GM21825 (cell line): ENCODE results near the gene OBSL1.

Experiments used
- ATAC-seq: cut with Tn5 transposase; IDR thresholded peaks from one replicate; pipeline ENCODE4 v1.9.1; 2021; ENCODE audit warnings: mild to moderate bottlenecking, moderate library complexity; ENCODE audit not compliant: unreplicated experiment

OBSL1 gene

DNA sequence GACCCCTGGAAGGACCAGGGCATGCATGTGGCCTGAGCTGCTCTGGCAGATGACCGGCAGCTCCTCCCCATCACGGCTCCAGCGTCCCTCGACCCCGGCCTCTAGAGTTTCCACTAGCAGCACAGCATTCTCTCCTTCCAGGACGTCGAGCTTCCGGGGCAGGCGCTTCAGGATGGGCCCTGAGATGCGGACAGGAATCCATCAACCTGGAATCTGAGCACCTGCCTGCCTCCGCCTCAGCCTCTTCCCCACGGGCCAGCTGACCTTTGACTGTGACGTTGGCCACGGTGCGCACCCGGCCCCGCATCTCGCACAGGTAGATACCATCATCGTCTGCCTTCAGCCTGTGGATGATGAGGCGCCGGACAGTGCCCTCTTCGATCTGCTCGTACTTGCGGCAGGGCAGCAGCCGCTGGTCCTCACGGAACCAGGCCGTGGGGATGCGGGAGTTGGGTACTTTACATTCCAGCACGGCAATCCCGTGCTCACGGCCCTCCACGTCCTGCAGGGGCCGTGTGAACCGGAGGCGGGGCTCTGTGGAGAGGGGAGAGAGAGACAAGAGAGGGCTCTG, 3.5 kb downstream of the OBSL1 start:
- ATAC-seq, result no peak

- no peak for ATAC-seq
Observed at GRCh38 chr2:219567131-219567530, 4.2 kb downstream of the OBSL1 start.

GRCh38 chr2:219566640-219567039, 4.7 kb downstream of the OBSL1 start:
- ATAC-seq, result no peak

DNA sequence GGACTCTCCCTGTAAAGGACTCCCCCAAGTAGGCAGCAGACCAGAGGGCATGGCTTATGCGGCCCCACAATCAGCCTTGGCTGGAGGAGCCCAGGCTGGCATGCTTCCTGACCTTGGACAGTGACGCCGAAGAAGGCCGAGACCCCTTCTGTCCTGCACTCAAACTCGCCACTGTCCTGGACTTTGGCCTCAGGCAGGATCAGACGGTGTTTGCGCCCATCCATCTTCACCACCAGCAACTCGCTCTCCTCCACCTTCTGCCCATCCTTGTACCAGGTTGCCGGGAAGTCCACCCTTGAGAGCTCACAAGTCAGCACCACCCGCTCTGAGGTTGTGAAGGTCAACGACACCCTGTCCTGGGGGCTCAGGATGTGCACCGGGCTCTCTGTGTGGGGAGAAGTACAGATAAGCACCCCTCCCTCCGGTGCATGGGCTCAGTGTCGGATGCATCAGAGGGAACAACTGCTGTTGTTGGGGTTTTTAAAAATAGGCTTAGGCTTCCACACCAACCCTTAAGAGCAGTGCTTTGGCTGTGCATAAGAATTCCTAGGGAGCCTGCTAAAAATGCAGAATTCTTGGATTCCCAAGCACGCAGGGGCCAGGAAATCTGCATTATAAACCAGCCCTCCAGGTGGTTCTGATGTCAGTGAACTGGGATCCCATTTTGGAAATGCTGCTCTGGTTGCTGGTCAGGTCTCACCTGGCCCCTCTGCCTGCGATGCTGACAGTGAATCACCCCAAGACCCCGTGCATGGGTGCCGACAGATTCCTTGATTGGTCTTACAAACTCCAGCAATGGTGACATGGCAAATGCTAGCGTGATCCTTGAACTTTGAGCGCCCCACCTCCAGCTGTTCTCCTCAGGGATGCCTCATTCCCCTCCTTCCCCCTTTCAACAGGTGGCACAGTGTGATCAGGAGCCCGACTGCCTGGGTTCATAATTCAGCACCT, 5.9 kb downstream of the OBSL1 start:
- no peak for ATAC-seq

DNA sequence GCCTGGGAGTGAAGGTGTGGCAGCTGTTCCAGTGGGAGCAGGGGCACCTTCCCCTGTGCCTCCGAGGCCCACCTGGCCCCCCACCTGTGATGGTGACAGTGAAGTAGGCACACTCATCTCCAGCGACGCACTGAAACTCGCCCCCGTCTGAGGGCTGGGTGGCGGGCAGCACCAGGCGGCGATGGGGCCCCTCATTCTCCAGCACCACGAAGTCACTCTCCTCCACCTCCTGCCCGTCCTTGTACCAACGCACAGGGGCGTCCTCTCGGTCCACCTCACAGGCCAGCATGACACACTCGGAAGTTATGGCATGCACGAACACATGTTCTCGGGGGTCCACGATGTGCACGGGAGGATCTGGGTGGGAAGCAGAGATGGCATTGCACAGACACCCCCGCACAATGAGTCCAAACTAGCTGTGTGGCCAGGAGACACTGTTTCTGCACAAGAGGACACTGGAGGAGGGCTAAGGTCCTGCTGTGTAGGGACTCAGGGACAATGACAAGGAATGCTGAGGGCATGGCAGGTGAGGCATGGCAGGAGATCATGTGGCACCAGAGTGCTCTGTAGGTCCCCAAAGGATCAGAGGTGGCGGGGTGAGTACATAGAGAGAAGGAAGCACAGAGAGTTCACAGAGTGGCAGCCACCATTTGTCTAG, 7.9 kb downstream of the OBSL1 start:
- ATAC-seq, result no peak

GRCh38 chr2:219562049-219563020, 9.0 kb downstream of the OBSL1 start:
- no peak for ATAC-seq

- ATAC-seq, result no peak
Observed at GRCh38 chr2:219561179-219562048, 9.9 kb downstream of the OBSL1 start.

DNA sequence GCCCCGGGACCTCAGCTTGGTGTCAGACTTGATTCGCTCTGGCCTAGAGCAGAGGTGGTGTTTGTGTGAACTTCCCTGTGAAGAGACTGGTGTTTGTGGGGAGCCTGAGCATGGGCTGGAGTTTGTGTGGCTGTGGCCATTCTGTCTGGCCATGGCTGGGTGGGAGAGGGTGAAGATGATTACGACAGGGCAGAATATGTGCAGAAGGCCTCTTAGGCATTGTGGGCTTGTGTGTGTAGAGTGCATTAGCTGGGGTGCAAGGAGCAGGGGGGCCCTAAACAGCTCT, 10.5 kb downstream of the OBSL1 start:
- ATAC-seq, result no peak

- no peak for ATAC-seq
Observed at GRCh38 chr2:219560037-219560892, 11.1 kb downstream of the OBSL1 start.

DNA sequence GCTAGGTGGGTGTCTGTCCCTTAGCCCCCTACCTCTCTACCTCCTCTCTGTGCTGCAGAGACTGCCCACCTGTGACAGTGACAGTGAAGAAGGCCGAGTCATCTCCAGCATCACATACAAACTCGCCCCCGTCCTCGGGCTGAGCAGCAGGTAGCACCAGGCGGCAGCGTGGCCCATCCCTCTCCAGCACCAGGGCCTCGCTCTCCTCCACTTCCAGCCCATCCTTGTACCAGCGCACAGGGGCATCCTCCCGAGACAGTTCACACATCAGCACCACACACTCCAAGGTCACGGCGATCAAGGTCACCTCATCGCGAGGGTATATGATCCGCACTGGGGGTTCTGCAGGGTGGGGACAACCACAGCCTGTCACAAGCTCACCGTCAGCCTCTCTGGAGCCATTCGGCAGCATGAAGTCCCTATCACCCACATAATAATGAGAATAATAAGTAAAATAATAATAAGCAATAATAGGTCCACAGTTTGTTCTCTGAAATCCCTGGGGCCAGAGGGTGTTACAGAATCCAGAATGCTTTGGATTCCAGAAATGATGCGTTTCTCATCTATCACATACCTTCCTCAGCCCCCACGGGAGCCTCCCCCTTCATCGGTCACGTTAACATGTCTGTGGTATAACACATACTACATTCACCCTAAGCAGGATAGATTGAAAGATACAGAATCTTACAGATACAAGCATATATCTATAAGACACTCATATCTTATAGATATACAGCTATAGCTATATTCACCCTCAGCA, 12.0 kb downstream of the OBSL1 start:
- no peak for ATAC-seq

DNA sequence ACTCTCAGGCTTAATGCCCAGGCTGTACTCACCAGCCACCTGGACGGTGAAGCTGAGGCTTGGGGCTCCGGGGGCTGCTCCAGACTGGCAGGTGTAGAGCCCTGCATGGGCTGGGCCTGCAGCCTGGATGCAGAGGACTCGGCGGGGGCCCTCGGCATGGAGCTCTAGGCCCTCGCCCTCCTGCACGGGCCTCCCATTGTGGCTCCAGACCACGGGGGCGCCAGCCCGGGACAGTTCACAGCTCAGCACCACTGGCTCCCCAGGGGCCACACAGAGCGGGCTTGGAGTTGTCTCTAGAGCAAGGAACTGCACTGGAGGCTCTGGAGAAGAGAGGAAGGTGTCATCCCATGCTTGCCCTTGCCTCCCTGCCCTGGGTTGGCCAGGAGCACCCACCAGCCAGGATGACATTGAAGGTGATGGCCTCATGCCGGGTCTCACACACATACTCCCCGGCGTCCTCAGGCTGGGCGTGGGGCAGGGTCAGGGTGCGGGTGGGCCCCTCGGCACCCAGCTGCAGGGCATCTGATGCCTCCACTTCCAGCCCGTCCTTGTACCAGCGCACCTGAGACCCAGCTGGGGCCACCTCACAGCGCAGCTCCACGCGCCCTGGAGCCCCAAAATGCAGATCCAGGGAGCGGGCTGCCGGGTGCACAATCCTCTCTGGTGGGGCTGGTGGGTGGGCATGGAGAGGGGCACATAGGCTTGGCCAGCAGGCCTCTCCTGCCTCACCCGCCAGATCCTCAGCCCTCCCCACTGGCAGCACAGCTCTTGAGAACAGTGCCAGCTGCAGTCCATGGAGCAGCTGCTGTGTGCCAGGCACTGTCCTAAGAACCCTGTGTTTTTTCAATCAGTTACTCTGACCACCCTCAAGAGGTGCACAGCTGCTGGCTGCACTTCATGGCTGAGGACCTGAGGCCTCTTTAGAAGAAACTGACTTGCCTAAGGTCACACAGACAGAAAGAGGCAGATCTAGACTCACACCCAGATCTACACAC, 13.3 kb downstream of the OBSL1 start:
- no peak for ATAC-seq

DNA sequence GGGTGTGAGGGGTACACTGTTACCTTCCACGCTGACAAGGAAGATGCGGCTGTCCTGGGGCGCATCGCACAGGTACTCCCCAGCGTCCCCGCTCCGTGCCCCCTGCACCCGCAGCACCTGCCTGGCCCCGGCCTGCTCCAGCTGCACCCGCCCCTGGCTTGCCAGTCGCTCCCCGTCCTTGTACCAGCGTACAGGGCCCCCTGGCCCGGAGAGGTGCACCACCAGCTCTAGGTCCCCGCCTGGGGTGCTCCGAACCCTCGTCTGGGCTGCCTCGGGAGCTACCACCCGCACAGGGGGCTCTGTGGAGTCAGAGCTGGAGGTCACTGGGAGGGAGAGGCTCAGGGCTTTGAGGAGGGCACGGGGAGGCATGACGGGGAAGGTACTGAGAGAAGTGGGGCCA, 14.0 kb downstream of the OBSL1 start:
- ATAC-seq, result no peak

DNA sequence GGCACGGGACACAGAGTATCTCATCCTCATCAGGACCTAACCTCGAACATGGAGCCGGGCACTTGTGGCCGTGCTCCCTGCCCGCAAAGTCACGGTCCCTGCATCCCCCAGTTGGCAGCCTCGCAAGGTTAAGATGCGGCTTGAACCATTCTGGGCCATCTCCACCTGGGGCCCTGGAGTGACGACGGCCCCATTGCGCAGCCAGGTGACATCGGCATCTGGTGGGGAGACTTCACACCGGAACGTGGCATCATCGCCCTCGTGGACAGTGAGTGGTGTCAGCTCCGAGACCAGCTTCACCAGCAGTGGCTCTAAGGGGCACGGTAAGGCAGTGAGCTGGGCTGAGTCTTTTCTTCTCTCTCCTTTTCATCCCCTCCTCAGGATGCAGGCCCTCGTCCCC, 14.9 kb downstream of the OBSL1 start:
- no peak for ATAC-seq

- ATAC-seq, result no peak
Observed at GRCh38 chr2:219555956-219556355, 15.4 kb downstream of the OBSL1 start.

DNA sequence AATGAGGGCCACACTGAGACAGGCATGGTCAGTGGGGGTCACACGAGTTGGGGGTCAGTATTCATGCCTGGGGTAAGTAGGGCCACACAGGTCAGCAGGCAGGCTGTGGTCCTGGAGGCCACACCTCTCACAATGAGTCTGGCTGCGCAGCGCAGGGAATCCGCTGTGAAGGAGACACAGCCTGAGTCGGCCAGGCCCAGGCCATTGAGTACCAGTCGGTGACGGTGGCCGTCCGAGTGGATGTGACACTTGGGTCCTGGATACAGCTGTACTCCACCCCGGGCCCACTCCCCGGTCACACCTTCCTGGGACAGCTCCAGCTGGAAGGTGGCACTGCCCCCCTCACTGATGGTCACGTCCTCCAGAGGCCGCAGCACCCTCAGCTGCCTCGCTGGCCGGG, 17.0 kb downstream of the OBSL1 start:
- ATAC-seq, result no peak

DNA sequence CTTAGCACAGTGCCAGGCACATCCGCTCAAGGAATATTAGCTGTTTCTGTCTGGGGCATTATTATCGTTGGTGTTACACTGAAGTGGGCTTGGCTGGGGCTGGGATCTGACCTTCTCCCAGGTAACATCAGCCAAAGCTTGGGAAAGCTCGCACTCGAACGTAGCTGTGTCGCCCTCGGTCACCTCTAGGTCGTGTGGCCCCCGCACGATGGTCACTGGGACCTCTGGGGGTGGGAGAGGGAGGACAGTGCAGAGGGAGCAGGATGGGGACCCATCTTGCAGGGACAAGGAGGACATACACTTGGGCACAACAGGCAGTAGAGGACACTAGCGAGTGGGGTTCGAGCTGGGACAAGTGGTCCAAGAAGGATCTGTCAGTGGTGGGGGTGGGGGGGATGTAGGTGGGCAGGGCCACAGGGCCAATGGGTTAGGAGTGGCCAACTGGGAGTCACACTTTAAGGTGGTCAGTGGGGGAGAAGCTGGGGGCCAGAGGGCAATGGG, 17.8 kb downstream of the OBSL1 start:
- ATAC-seq, result no peak

DNA sequence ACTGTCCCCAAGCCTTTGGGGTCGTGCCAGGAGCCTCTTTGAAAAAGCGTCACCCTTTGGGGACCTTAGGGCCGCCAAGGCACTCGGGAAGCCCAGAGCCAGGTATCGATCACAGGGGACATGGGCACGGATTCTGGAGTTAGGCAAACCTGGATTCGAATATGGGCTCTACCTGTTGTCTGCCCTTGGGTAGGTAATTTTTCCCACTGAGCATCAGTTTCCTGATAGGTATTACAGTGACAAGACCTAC, 18.2 kb downstream of the OBSL1 start:
- ATAC-seq, result no peak
